ENCODE measurements around the gene TRPM2.

GRCh38 chr21:44324854-44325107, 28.6 kb upstream of the TRPM2 start:
- no peak for TF ChIP-seq CTCF (IDR thresholded peaks at IDR 0.05 in 2 of 3, conservative IDR thresholded peaks at IDR 0.05 in 1 of 3; ENCODE audit: control insufficient read depth in 2 of 3, extremely low read depth in 1 of 3, insufficient read depth in 1 of 3, low read depth in 3 of 3, low read length in 3 of 3)
- no peak for TF ChIP-seq JUNB (IDR thresholded peaks at IDR 0.05)
- no peak for TF ChIP-seq ATF7 (IDR thresholded peaks at IDR 0.05; ENCODE audit: low read depth)
- no peak for TF ChIP-seq NFYB (IDR thresholded peaks at IDR 0.05; ENCODE audit: insufficient read depth, low read depth, low read length)
- no peak for TF ChIP-seq ZNF384 (IDR thresholded peaks at IDR 0.05; ENCODE audit: borderline replicate concordance, low read depth, low read length)
- TF ChIP-seq GATAD2B (conservative IDR thresholded peaks at IDR 0.05; ENCODE audit: low read depth) = no peak
